ENCODE results near the gene GJD2.
A peak's percentile ranks its signal among the peaks of the same experiment; 100 is the strongest.

GJD2 gene

DNA sequence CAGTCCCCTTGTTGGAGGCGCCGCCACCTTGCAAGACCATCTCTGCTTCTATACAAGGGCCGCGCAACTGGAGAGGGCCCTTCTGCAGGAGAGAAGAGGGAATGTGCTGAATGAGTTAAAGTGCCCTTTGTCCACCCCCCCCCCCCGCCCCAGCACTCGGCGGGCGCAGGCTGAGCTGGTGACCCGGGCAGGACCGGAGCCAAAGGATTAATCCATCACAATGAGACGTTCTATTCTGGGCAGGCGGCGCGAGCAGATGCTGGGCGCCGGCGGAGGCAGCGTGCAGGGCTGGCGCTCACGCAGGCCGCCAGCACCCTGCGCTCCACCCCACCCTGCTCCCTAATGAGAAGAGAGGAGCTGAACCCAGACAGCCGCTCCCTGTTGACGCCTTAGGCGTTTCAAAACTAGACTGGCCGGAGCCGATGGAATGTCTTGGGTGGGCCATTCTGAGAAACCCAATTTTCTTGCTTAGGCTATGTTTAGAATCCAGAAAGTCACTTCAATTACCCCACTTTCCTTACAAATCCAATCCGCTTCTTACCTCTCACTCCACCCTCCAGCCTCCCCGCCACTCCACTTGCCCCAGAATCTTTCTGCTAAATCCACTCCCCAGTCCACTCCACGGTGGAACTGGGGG lies 32.9 kb downstream of the GJD2 start:
- peak; percentile 3 for DNase-seq

DNA sequence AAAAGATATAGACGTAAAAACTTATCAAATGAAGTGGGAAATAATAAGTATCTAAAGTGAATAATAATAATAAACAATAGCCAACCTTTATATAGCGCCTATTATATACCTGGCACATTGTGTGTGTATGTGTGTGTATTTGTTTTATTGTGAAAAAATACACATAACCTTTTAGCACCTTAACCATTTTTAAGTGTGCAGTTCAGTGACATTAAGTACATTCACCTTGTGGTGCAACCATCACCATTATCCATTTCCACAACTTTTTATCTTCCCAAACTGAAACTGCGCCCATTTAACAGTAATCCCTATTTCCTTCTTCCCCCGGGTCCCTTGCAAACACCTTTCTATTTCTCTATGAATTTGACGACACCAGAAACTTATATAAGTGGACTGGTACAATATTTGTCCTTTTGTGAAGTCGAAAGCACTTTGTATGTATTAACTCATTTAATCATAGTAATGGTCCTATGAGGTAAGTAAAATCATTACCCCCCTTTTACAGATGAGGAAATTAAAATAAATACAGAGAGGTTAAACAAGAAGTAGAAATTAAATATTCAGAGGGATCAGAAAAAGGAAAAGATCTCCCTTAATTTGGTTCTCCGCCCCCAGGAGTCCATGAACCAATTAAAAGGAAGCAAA lies 33.5 kb downstream of the GJD2 start:
- no peak for DNase-seq

DNA sequence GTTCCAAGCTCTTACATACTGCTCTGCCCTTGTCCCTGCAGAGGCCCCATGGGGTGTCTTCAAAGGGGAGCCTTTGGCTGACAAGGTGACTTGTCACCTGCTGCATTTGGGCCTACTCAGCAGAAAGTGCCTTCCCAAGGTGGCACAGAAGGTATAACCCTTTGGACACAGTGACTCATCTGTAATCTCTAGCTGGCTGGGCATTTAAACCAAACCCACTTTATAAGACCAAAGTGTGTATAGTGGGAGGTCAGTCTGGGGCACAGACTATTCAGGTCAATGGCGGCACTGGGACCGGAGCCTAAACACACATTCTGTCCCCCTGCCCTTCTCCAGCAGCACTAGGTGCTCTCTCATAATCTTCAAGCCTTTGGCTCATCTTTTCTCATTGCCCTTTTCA lies 35.1 kb downstream of the GJD2 start:
- no peak for DNase-seq

DNA sequence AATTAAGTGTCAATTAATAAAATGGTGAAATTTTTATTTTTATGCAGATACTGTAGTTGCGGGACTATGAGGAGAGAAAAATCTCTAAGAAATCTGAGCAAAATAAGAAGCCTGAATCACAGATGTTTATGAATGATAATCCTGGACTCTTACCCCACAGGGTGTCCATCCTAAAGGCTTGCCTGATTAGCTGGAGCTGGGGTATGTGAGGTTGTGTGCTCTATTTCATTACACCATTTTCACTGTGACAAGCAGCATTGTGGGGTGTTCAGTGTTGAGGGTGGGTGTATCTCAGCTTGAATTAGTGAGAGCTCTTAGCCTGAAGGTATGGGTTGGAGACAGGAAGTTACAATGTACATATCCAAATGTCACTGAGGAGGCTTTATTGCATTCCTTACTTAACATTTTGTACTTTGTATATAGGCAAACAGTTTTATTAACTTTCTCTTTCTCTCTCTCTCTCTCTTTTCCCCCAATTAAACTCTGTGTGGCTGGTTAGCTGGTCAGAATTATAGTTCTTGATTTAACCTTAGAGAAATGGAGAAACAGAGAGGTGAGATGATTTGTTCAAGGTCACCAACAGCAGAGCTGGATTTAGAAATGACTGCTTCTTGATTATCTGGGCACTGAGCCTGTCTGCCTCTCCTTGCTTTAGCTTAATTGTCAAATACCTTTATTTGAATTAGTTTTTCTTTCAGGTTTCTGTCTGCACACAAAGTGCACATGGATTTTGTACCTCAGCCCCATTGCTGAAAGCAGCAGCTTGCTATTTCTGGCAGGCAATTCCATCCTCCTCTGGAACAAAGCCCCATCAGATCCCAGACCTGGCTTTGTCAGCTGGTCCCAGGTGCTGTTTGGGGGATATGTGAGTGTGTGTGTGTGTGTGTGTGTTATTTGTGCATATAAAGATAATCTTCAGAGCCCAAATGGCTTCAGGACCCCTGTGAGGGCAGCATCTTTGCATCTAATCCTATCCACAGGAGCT lies 35.8 kb downstream of the GJD2 start:
- no peak for DNase-seq

DNA sequence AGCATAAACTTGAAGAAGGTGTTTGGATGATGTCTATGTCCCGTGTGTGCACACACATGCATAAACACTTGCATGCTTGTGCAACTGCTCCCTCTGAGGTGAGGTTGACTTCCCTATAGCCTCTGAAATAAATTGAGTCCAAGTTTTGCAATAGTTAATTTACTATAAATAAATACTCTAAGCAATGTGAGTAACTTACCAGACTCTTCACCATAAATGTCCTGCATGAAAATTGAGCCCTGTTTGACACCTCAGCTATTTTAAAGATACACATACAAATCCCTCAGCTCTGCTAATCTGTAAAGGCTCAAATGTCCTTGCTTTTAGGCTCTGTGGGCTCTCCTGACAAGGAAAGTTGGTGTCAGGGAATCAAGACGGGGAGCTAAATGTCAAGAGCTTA lies 37.1 kb downstream of the GJD2 start:
- DNase-seq = no peak

DNA sequence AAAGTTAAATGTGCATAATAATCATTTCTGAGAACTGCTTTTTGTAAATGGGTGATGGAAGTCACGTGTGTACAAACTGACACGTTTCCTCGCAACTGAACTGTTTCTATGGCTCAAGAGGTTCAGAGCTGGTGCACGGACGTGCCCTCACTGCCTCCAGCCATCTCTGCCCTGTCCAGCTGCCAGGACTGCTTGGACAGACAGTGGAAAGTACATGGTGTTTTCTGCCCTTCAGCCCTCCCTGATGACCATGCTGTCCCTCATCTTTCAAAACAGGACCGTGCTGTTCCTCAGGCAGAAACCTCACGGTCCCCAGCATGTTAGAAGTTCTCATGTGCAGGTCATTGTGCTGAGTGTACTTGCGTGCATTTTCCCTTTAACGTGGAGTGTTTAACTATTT lies 38.7 kb downstream of the GJD2 start:
- no peak for DNase-seq

DNA sequence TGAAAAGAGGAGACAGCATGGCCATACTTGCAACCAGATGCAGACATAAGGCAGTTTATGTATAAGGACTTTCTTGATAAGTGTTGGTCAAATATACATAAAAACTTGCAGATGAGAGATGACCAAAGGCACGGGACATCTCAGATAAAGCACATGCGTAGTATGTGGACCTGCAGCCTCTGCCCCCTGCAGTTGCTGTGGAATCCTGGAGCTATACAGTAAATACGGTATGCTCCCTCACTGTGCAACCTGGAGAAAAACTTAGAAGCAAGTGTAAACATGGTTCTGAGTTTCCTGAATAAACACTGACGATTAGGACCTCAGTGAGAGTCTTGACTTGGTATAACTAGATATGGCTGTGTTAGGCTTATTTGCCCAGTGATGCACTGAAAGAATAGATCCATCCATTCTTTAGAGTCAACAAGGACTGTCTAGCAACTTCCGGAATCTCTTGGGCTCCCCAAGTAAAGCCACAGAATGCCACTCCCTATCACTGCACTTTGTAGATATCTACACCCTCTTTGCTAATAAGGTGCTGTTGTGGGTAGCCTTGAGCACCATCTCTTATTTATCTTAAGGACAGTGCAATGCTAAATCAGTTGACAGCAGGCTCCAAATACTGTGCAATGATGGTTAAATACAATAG lies 40.2 kb downstream of the GJD2 start:
- no peak for DNase-seq

DNA sequence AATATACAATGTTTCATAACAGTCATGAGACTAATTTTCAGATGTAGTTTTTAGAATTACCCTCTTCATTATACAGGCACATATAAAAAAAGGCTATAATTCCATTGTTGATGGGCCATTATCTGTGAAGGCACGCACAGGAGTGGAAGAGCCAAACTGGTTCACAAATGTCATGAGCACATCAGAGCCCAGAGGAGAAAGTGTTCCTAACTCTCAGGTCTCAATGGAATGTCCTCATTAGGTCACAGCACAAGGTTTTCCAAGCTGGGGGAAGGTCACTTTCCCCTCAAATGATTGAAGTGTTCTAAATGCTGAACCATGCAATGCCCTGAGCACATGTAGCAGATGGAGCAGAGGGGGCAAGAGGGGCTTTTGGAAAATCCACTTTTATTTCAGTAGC lies 41.2 kb downstream of the GJD2 start:
- no peak for DNase-seq

DNA sequence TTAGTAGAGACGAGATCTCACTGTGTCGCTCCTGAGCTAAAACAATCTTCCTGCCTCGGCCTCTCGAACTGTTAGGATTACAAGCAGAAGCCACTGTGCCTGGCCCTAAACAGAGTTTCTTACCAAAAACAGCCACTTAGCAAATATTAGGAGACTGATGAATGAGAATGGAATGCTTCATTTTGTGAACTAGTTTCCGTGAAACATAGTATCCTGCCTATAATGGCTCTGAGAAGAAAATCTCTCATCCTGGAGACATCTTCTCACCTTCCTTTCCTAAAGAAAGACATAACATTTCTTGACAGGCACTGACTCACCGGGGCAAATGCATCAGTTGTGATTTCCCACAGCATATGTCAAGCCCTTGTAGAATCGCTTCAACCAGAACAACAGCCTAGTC lies 44.9 kb downstream of the GJD2 start:
- DNase-seq = no peak

DNA sequence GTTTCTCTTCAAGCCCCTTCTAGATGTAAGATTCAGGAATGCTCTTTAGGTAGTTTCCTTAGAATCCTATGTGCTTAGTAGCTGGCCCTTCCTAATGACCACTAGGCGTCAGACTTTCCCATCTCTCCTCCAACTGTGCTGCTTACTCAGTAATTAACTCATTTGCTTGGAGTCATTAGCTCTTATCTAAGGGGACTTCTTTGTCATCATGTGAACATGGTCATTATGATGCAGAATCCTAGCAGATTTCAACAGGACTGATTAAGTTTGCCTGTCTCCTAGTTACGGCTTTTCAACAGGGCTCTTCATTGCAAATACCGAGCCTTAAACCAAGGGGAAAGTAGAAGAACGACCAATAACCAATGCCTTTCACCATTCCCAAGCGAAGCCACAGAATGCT lies 46.4 kb downstream of the GJD2 start:
- no peak for DNase-seq

DNA sequence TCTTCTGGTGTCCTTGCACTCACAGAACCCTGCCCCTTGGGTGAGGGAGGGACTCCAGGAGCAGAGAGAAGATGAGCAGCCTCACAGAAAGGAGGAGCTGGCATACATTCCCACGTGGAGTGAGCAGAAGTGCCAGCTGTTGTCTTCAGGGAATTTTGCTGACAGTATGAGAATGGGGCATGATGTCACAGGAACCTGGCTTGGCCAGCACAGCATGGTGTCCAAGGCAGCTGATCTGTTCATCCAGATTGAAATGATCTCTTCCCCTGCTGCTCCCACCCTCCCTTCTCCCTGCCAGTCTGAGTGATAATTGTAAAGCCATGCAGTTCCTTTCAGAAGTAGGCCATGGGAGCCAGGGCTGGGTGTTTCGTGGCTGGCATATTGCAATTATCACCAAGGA lies 53.3 kb downstream of the GJD2 start:
- no peak for DNase-seq

Measured in activated CD4-positive, alpha-beta T cell treated with anti-CD3 and anti-CD28 coated beads for 48 hours (primary cell).